Ramos (cell line): Measurements from ENCODE around the gene PARP1.

Source experiments
- in situ Hi-C: fragments of 300-500 bp; cut with MboI; formaldehyde crosslinking; loops from one replicate; pipeline ENCODE4 v1.14.3; 2022; ENCODE audit warnings: low sequenced_read_pairs; ENCODE audit not compliant: unreplicated experiment

PARP1 gene

DNA sequence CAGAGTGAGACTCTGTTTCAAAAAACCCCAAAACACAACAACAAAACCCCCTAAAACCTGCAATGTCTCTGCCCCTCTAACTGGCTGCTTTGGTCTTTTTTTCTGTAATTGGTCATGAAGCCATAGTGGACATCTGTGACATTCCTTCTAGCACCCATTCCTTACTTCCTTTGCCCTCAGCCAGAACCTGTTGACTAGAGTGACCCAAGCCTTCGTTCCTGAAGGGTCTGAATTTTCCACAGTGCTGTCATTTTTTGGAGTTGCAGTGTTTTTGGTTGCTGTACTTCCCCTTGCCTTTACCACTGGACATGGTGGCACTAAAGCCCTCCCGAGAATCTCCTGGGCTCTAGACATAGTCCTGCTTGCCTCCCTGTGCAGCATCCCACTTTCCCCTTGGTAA, 50.5 kb downstream of the PARP1 start:
- in situ Hi-C loops = no loop called here

DNA sequence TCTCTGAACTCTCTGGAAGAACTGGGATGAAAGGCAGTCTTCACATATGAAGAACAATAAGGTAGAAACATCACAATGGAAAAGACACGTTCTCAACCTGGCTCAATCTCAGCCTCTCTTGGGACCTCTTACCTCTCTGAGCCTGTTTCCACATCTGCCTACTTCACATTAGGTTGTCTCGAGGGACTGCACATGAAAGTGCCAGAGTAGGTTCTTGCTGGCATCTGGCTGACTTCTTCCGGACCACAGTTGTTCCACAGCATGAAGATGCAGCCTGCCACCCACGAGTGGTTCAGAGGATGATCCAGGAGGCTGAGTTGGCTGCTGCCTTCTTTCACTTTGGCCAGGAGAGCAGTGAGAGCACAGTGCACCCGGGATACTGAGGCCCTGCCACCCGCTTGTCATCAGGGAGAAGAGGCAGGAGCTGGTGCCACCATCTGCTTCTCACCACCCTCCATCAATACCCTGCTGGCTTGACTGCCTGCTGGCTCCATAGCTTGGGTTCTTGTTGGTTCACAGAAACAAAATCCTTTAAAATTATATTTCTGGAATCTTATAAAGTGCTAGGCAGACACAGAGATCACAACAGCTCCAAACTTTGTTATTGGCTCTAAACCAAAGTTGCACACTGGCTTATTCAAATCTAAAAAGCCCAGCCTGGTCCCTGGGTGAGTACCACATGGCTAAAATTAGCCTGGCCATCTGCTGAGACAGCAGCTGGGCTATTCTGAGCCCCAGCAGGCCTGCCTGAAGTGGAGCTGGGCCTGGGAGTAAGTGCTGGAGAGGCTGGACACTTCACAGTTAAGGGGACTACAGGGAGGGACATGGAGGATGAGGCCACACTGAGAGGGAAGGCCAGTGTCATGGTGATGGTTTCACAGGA, 52.0 kb downstream of the PARP1 start:
- in situ Hi-C loops = no loop called here

DNA sequence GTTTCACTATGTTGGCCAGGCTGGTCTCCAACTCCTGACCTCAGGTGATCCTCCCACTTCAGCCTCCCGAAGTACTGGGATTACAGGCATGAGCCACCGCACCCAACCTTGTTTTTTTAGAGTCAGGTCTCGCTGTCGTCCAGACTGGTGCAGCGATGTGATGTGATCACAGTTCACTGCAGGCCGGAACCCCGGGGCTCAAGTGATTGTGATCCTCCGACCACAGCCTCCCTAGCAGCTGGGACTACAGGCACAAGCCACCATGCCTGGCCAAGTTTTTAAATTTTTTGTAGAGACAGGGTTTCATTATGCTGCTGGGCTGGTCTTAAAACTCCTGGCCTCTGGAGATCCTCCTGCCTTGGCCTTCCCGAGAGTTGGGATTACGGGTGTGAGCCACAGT, 52.9 kb downstream of the PARP1 start:
- in situ Hi-C loops = no loop called here

DNA sequence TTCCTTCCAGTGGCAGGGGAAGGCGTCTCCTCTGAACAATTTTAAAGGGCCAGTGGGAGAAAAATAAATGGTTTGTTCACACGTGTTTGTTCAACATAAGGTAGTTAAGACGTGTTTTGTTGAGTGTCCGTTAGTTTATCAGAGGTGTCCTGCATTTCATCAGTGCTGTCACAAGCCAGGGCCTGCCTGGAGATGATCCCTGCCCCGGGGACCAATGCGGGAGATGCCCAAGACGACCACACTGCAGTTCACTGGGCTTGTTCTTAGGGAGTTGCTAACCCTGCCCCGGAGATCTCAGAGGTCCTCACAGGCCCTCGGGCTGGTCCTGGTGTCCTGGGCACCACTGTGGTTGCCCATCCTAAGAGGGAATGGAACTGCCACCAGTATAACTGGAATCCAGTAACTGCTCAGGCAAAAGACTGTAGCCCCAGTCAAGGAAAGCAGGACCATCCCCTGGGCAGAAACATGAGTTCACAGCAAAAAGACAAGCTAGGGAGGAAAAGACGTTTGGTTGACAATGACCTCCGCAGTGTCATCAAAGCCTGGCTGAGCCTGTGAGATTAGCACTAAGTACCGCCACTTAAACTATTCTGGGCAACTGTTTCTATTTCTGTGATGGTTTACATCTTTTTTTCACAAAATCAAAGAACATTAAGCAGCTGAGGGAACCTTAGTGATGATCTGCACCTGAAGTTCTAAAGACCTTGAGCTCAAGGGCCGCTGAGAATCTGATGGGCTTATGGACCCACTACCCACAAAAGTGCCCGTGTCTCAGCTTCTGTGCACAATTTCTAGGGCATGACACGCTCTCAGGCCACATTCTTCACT, 54.0 kb downstream of the PARP1 start:
- in situ Hi-C loops = no loop called here

DNA sequence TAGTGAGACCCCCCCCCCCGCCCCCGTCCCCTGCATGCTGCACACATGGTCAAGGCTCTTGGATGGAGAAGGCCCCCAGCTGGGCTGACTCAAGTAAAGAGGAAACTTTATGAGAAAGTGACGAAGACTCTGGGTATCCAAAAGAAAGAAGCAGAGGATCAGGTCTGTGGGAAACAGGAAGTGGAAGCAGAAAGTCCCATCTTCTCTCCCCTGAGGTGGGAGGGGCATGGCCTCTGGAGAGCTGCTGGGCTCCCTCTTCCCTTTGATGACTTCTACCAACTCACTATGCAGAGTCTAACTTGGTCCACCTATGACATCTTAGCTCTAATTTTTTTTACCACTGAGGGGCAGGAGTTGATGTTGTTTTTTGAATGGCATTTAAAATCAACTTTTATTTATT, 56.2 kb downstream of the PARP1 start:
- in situ Hi-C loops = no loop called here

DNA sequence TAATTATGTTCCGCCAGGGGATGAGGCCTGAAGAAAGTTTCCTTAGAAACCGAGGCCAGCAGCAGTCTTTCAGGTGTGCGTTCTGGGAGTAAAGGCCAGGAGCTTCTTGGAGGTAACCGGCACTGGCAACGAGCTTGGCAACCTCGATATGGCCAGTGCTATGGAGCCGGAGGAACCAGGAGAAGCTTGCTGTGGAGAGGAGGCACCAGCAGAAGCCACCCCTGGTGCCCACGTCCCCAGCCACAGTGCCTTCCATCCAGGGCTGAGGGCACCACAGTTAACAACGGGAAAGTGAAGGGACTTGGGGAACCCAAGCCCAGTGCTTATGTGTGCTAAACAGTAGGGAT, 57.4 kb downstream of the PARP1 start:
- in situ Hi-C loops = no loop called here

DNA sequence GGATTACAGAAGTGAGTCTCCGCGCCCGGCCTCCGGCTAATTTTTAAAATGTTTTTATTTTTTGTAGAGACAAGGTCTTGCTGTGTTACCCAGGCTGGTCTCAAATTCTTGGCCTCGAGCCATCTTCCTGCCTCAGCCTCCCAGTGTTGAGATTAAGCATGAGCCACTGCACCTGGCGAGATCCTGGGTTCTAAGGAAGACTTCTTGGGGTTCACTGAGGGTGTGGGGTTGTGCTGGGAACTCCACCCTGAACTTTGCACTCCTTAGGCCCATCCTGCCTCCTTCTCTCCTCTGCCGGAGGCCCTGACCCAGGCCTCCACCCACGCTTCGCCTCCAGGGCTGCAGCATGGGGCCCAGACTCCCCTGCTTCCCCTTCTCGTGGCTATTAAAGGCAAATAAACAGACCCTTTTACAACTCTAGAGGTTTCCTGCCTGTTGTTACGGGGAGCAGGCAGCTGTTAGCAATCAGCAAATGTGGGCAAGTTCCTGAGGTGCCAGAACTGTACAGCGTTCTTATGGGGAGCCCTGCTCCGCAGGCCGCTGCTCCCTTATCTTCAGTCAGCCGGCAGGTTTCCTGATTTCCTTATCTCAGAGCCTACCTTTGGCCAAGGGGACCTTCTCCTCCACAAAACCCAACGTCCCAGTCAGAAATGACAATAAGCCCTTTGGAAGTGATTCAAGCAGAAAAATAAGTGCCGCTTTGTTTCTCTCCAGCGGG, 57.9 kb downstream of the PARP1 start:
- in situ Hi-C loops = loop anchor here (10.0 kb wide), 1 partner anchor 225 kb away; no protein-coding TSS in a partner anchor

DNA sequence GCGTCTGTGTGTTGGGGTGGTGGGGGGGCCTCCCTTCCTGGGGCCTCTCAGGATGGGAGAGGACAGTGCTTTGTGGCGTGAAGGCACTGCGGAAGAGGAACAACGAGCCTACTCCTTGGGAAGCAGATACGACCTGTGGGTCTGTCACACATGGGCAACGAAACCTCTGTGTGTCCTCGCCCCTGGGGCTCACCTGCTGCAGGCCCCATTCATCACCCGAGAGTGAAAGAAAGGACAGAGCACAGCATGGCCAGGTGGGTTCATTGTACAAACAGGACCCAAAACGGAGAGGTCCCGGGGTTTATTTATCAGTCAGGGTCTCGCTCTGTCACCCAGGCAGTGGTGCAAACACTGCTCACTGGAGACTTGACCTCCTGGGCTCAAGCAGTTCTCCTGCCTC, 58.8 kb downstream of the PARP1 start:
- in situ Hi-C loops = loop anchor here (10.0 kb wide), 1 partner anchor 224 kb away; no protein-coding TSS in a partner anchor

DNA sequence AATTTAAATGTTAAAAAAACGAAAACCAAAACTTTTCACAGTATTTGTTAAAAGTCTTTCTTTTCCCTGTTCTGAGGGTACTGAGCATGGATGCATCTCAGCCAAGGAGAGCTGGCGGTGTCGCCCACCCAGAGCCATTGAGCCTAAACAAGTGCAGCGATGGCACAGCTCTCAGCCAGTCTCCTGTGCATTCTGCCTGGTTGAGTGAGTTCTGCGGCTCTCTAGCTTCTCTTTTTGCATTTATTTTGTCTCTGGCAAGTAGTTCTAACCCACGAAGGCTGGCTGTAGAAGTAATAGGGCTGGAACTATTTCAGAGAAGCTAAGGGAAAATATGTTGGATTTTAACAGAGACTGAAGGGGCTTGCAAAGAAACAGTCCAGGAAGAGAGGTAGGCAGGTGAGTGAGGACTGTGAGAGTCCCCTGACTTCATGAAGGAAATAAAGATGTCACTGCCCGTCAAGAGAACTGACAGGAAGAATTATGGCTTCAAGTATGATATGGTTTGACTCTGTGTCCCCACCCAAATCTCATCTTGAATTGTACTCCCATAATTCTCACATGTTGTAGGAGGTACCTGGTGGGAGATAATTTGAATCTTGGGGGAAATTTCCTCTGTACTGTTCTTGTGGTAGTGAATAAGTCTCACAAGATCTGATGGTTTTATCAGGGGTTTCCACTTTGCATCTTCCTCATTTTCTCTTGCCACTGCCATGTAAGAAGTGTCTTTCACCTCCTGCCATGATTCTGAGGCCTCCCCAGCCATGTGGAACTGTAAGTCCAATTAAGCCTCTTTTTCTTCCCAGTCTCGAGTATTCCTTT, 63.2 kb downstream of the PARP1 start:
- in situ Hi-C loops = loop anchor here (10.0 kb wide), 1 partner anchor 220 kb away; no protein-coding TSS in a partner anchor

DNA sequence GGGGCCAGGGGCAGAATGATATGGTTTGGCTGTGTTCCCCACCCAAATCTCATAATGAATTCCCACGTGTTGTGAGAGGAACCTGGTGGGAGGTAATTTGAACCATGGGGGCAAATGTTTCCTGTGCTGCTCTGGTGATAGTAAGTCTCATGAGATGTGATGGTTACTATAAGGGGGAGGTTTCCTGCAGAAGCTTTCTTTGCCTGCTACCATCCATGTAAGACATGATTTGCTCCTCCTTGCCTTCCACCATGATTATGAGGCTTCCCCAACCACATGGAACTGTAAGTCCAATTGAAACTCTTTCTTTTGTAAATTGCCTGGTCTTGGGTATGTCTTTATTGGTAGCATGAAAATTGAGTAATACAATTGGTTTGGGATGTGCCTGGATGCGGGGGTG, 65.2 kb downstream of the PARP1 start:
- in situ Hi-C loops = loop anchor here (10.0 kb wide), 1 partner anchor 218 kb away; no protein-coding TSS in a partner anchor

DNA sequence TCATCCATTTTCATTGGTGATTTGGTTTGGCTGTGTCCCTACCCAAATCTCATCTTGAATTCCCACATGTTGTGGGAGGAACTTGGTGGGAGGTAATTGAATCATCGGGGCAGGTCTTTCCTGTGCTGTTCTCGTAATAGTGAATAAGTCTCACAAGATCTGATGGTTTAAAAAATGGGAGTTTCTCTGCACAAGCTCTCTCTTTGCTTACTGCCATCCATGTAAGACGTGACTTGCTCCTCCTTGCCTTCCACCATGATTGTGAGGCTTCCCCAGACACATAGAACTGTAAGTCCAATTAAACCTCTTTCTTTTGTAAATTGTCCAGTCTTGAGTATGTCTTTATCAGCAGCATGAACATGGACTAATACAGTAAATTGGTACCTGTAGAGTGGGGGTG, 67.8 kb downstream of the PARP1 start:
- in situ Hi-C loops = loop anchor here (10.0 kb wide), 1 partner anchor 215 kb away; no protein-coding TSS in a partner anchor

DNA sequence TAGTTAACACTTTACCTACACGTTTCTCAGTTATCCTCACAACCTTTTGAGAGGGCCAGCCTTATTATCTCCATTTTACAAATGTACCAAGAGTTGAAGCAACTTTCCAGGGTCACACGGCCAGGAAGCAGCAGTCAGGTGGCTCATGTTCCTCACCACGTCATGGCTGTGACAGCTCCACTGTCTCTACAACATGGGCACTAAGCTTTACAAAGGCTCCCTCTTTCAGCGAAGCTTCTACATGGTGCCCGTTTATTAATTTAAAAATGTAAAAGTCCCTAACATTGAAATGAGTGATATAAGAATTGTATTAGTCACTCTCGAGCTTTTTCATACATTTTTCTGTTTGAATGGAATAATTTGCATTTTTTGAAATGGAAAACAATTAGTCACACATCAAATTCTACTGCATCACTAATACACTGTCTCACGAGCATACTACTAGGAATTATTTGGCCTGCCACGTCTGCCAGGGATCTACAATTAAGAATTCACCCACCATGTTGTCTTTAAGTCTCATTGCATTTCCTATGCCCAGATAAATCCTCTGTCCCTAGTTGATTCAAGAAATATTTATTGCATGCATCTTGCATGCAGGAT, 70.5 kb downstream of the PARP1 start:
- in situ Hi-C loops = no loop called here

DNA sequence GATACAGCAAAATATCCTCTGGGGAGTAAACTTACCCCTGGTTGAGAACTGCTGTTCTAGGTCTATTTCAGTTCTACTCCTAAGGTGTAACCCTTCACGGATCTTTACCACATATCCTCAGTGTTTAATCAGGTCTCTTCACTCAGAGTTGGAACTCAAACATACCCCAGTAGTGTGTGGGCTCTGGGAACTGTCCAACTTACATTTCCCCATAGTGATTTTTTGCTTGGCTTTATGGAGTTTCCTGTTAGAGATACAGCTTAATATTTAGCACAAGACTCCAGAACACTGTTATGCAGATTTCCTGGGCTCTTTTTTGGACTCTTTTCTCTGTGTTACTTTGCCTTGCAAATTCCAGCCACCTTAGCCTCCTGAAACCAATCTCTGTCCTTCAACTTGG, 72.2 kb downstream of the PARP1 start:
- in situ Hi-C loops = no loop called here

DNA sequence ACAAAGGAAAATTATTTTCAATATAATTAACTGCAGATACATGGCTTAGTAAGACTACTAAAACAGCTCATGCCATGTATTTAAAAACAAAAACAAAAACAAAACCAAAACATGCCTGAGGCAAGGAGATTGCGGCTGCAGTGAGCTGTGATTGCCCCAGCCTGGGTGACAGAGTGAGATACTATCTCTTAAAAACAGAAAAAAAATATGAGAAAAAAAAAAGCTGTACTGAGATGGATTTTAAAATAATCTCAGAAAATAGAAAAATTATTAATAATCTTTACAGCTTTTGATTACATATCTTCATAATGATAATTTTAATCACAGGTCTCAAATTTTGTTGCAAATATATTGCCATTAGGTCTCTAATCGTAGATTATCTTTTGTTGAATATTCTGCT, 74.9 kb downstream of the PARP1 start:
- in situ Hi-C loops = no loop called here

DNA sequence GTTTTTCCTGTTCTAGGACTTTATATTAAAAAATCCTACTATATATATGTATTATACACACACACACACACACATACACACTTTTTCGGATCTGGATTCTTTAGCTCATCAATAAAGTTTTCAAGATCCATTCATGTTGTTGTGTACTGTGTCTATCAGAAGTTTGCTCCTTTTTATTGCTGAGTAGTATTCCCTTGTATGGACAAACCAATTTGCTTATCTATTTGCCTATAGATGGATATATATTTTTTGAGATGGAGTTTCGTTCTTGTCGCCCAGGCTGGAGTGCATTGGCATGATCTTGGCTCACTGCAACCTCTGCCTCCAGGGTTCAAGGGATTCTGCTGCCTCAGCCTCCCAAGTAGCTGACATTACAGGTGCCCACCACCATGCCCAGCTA, 78.7 kb downstream of the PARP1 start:
- in situ Hi-C loops = no loop called here

DNA sequence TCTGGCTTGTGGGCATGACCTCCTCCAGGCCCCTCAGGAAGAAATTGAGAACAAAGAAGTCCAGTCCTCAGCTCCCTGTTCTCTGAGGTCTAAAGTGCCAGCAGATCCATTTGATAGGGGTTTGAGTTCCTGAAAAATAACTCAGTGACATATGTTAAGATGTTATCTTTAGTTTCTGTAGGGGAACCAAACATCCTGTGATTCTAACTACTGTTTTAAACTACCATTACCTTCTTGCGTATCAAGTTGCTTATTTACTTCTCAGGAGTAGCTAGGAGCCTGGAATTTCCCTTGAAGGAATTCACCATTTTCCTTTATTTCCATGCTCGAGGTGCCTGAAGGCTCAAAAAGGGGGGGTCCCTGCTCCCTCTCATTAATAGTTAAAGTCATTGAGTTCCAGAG, 80.1 kb downstream of the PARP1 start:
- in situ Hi-C loops = no loop called here

DNA sequence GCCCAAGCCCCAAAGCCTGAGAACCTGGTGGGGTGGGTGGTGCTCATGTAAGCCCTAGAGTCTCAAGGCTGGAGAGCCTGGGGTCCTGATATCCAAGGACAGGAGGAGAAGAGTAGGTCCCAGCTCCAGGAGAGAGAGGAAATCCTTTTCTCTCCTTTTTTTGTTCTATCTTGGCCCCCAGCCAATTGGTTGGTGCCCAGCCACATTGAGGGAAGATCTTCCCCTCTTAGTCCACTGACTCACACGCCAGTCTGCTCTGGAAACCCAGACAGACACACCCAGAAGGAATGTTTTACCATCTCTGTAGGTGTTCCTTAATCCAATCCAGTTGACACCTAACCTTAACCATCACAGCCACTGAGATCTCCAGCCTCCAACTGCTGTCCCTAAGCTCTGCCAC, 82.7 kb downstream of the PARP1 start:
- in situ Hi-C loops = no loop called here

DNA sequence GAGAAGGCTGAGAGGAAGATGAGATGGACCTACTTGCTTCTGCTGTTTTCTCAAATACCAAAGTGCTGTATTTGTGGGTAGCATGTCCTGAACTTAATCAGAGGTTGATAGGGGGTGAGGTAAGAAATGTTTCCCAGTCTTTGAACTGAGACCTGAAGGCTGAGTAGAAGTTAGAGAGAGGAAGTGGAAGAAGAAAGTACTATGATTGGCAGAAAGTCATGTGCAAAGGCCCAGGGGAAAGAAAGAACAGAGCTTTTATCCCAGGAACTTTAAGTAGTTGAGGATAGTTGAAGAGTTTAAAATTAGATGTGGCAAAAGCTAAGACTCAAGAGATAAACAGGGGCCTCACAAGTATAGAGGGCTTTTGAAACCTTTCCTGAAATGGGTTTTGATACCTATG, 83.4 kb downstream of the PARP1 start:
- in situ Hi-C loops = no loop called here

DNA sequence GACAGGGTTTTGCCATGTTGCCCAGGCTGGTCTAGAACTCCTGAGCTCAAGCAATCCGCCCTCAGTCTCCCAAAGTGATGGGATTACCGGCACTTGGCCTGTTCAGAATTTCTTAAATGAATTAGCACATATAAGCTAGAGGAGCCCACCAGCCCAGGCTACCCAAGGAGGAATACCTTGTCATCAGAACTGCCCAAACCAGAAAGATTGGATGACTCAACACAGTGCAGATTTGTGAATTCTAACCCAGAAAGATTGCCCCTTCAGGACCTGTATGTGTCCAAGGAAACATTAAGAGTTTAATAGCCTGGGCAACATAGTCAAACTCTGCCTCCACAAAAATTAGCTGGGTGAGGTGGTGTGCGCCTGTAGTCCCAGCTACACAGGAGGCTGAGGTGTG, 84.9 kb downstream of the PARP1 start:
- in situ Hi-C loops = no loop called here
